DLD1 (cell line): ENCODE results near the gene HNRNPH3.
"Not testable (repeated sequence)": the region's sequence is repeated elsewhere in the genome, so short reads cannot be mapped to it uniquely, and the experiment has no call there.

Experiments used
- in situ Hi-C: cut with HindIII; loops from 2 replicates; pipeline ENCODE4 v1.10.0; 2017; ENCODE audit warnings: low sequenced_read_pairs

The HNRNPH3 gene, protein sequence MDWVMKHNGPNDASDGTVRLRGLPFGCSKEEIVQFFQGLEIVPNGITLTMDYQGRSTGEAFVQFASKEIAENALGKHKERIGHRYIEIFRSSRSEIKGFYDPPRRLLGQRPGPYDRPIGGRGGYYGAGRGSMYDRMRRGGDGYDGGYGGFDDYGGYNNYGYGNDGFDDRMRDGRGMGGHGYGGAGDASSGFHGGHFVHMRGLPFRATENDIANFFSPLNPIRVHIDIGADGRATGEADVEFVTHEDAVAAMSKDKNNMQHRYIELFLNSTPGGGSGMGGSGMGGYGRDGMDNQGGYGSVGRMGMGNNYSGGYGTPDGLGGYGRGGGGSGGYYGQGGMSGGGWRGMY

DNA sequence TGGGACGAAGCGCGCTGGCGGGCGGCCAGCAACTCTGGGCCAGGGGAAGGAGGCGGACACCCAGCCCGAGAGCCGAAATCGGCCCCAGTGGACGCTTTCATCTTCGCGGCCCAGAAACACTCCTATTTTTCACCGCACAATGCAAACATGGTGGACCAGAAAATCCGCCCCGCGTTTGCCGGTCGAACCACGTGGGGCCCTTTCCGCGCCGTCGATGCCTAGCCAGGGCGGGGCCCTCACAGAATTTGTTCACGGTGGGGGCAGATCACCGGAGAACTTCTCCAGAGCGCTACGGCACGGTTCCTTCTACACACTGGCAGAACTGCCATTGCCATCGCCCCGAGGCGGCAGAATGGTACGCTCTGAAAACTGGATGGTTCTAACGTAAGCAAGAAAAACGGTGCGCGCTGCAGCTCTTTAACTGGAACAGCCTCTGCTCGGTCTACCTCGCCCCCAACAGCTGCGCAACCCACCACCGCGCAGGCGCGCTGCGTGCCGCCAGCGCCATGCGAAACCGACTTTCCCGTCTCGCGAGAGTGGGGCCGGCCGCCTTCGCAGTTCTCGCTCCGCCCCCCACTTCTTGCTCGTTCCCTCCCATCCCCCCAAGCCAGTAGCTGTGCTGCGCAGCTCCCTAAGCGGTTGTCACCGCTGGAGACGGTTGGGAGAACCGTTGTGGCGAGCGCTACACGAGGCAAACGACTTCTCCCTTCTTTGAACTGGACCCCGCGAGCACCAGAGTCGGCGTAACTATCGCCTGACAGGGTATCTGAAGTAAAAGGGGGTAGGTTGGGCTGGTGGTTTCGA is at the start of gene HNRNPH3:
Gene HNRNPH3 (plus strand): TSS at position 610 of the 804 bp plus-strand sequence. CDS start 5,158 bp downstream, outside the sequence.
- in situ Hi-C loops = no loop called here

DNA sequence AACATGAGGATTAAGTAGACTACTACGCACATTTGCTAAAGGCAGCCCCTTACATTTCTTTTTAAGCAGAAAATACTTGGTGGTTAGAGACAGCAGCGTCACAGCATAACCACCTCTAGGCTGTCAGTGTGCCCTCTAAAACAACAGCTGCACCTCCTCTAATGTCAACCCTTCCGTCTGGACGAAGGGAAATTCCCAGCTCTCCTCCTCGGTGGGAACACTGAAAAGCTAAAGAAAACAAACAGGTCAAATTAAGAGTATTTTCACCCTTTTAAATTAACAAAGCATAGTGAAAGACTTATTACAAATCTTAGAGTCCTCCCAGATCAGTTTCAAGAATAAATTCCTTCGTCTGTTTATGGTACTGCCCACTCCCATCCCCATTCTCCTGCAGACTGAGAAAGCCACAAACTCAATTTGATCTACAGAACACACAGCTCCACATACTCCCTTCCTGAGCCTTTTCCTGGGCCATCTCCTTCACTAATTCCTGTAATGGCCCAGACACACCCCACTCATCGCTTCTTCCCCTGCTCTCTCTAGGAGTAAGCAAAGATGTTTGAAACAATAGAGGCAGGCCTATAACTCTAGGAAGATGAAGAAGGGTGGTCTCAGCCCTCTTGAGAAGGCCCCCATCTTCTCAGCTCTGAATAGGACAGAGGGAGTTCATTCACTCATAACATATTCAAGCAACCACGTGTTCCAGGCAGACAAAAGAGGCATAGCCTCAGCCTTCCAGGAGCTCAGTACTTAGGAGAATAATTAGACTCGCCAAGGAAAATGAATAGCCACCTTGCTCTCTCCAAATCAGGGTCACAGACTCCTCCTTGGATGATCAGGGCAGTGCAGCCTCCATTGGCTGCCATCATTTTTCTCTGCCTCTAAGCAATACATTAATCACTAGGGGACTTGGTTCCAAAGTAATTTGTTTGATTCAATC is 47.5 kb upstream of the HNRNPH3 start:
- in situ Hi-C loops = no loop called here

DNA sequence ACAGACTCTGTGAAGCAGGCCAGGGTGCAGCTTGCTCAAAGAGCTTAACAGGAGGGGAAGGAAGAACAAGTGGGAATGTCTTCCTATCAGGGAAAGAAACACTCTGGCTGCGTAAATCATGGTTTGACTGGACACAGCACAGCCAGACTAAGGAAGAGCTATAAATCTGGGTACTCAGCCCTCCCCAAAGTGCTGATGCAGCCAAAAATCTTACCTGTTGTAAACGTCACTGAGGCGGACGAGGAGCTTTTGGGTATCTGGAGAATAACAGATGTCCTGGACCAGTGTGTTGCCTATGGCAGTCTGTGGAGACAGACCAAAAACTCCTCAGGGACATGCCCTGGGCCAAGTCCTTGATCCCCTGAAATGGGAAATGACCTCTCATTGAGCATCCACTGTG is 43.1 kb upstream of the HNRNPH3 start:
- in situ Hi-C loops = no loop called here

DNA sequence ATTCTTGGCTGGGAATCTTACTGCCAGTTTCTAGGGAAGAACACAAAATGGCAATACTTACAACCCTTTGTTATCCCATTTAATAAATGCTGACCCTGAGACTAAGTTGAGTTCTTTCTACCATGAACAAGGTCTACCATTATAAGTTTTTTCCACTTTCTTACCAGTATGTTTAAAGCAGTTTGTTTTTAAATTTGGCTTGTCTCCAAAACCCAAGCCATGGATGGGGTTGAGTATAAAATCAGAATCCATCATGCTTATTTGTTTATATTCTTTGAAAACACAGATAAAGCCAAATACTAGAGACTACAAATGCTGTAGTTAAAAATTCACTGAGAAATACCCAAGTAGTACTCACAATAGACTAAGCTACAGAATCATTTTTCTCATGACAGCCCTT is 41.1 kb upstream of the HNRNPH3 start:
- in situ Hi-C loops = no loop called here

DNA sequence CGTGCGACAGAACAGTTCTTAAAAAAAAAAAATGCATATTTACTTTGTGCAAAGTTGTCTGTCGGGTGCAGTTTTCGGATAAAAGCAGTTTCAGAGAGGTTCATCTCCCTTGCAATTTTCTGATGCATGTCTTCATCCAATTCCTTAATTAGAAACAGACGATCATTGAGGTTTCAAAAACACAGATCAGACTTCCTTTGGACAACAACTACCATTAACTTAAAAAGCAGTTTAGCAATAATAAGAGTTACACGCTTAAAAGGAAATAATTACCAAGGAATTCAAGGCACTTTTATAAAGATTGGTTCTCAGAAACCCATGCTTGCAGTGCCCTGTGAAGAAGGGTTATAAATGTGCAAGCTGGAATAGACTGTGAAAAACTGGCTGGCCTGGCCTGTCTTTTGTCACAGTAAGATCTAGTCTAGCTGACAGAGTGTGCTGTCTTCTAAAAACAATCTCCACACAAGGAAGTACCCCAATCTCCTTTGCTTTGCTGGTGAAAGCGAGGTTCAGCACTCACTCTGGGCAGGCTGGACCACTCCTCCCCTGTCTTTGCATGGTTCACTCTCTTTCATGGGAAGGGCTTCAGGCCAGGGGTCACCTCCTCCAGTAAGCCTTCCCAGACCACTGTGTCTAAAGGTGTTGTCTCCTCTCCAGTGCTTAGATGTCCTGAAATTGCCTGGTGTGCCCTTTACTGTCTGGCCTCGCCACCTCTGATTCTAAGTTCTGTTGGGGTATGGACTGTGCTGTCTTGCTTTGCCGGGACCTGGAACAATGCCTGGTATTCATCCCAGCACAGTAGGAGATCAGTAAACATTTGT is 34.8 kb upstream of the HNRNPH3 start:
- in situ Hi-C loops = no loop called here

DNA sequence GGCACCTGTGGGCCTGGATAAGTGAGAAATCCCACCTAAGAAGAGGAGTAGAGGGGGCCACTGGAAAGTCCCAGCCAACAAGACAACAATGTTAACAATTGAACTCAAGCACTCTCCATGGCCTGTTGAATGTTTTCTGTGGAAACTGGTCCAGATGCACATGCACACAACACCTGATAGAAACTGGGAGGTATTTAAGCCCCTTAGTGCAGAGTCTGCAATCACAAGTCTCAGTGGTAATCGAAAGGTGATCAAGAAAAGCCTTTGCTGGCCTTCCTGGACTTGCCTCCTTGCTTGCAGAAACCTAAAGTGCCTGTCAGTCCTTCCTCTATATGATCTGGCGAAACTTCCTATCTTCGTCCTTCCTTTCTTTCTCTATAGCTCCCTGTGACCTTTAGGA is 30.6 kb upstream of the HNRNPH3 start:
- in situ Hi-C loops = no loop called here

DNA sequence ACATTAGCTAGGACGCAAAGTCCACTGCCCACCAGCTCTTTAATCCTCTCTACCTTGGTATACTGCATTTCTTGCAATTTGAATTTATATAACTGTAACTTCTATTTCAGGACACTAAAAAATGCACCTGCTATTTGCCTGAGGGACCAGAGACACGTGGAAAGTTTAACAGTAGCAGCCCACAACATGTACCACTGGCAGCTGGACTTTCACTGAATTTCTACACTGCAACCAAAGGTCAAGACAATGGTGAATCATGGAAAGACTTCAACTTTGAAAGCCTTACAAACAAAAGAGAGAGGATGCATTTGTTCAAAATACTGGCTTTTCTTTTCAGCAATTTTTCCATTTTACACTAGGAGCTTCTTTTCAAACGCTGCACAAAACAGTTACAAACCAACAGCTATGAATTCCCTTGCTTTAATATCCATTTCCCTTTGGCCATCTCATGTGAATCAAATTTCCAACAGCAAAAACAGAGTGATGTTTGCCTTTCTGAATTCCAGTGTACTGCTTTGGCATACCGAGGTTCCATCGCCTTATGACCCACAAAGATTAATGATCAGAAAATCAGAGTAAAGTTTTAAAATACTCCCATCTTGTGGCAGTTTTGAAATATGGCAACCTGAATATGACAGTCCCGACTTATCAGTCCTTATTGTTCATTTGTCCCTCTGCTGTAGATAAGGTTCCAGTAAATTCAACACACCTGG is 29.9 kb upstream of the HNRNPH3 start:
- in situ Hi-C loops = no loop called here

DNA sequence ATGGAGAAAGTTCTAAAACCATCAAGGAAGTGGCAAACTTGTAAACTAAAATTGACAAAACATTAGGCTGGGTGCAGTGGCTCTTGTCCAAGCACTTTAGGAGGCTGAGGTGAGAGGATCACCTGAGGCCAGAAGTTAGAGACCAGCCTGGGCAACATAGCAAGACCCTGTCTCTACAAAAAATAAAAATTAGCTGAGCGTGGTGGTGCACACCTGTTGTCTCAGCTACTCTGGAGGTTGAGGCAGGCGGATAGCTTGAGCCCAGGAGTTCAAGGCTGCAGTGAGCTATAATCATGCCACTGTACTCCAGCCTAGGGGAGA is 29.4 kb upstream of the HNRNPH3 start:
- in situ Hi-C loops = no loop called here

DNA sequence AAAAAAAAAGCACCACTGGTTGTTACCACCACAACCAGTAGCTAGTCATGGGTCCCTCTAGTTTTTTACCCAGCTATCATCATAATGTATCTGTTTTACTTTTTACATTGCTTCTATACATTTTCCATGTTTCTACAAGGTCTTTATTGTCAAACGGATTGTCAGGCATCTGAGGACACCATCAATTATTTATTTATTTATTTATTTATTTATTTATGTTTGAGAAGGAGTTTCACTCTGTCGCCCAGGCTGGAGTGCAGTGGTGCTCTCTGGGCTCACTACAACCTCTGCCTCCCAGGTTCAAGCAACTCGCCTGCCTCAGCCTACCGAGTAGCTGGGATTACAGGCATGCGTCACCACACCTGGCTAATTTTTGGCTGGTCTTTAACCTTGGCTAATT is 29.0 kb upstream of the HNRNPH3 start:
- in situ Hi-C loops = no loop called here

DNA sequence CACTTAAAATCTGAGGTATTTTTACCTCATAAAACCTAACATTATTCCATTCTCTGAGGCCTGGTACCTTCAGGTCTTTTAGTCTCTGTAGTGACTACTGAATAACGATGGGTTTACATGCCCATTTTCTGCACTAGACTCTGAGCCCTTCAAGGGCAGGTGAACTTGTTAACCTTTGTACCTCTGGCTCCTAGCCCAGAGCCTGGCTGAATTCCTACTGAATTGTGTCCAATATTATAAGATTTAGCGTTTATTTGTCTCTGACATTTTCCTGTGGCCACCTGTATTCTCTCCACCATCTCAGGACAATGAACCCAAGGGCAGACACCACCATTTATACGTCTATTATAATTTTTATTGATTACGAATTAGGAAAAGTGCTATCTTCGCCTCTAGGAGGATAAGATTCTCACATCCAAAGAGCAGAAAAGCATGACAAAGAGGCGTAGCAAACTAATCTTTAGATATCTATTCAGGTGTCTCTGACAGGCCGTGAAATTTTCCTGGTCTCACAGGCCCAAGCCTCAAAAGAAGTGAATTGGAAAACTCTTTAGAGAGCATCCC is 27.9 kb upstream of the HNRNPH3 start:
- in situ Hi-C loops = no loop called here

DNA sequence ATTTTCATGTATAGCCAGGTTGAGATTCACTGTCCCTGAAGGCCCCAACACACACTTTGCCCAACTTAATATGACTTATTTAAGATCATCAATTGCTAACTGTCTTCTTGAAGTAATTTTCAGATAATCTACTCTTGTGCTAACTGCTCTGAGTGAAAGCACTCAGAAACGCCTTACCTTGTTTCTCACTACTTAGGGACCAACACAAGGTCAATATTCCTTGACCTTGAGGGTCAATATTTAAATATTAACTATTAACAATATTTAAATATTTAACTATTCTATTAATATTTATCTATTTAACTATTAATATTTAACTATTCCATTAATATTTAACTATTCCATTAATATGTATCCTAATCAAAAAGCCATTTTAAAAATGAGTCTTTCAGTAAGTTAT is 26.0 kb upstream of the HNRNPH3 start:
- in situ Hi-C loops = no loop called here

DNA sequence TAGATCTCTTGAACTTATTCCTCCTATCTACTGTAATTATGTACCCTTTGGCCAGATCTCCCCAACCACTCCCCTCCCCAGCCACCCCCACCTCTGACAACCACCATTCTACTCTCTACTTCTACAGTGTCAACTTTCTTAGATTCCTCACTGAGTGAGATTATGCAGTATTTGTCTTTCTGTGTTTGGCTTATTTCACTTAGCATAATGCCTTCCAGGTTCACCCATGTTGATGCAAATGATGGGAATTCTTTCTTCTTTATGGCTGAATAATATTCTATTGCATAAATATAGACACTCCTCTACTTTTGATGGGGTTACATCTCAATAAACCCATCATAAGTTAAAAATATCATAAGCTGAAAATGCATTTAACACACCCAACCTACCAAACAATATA is 21.3 kb upstream of the HNRNPH3 start:
- in situ Hi-C loops = no loop called here

DNA sequence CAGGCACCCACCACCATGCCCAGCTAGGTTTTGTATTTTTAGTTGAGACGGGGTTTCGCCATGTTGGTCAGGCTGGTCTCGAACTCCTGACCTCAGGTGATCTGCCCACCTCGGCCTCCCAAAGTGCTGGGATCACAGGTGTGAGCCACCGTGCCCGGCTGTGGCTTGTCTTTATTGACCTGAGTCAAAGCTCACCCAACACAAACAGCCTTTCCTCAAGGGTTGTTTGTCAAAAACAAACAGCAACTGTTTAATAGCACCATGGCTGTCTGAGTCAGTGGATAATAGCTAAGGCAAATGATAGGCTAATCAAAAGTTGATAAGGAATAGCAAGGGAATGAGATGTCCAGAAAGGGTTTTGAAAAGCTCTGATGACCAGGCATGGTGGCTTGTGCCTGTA is 16.9 kb upstream of the HNRNPH3 start:
- in situ Hi-C loops = not testable (repeated sequence)

DNA sequence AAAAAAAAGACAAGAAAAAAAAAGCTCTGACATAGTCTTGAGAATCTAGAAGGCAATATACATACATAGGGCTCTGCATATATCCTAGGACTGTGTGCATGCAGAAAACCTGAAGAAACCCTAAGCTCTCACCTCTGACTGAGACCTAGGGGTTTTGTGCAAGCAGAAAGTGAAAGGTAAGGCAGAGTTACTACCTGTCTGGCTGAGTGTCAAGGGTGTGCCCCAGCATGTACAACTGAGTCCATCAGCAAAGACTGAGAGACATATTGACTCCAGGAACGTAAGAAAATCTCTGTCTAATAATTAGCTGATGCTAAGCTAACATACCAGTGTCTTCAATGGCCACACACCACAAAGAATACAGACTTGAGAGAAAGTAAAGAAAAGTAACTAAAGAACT is 16.3 kb upstream of the HNRNPH3 start:
- in situ Hi-C loops = no loop called here

DNA sequence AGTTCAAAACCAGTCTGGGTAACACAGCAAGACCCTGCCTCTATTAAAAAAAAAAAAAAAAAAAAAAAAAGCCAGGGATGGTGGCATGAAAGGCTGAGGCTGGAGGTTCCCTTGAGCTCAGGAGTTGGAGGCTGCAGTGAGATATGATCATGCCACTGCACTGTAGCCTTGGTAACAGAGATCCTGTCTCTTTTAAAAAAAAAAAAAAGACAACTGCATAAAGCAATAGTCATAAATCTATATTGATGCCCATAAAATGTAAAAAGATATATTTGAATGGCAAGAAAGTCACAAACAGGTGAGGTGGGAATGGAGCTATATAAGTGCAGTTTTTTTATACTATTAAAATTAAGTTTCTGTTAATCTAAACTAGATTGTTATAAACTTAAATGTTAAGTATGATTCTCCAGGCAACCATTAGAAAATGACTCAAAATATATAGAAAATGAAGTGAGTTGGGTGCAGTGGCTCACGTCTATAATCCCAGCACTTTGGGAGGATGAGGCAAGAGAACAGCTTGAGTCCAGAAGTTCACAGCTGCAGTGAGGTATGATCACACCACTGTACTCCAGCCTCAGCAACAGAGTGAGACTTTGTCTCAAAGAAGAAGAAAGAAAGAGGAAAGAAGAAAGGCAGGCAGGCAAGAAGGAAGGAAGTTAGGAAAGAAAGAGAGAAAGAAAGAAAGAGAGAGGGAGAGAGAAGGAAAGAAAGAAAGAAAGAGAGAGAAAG is 13.4 kb upstream of the HNRNPH3 start:
- in situ Hi-C loops = no loop called here

DNA sequence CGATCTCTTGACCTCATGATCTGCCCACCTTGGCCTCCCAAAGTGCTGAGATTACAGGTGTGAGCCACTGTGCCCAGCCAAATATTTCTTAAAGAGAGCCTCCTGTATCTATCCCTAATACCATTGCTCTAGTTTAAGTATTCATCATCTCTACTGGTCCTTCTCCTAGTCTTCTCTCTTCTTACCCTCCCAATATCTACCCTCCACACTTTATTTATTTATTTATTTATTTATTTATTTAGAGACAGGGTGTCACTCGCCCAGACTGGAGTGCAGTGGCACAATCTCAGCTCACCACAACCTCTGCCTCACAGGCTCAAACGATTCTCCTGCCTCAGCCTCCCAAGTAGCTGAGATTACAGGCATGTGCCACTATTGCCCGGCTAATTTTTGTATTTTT is 7.5 kb upstream of the HNRNPH3 start:
- in situ Hi-C loops = not testable (repeated sequence)

DNA sequence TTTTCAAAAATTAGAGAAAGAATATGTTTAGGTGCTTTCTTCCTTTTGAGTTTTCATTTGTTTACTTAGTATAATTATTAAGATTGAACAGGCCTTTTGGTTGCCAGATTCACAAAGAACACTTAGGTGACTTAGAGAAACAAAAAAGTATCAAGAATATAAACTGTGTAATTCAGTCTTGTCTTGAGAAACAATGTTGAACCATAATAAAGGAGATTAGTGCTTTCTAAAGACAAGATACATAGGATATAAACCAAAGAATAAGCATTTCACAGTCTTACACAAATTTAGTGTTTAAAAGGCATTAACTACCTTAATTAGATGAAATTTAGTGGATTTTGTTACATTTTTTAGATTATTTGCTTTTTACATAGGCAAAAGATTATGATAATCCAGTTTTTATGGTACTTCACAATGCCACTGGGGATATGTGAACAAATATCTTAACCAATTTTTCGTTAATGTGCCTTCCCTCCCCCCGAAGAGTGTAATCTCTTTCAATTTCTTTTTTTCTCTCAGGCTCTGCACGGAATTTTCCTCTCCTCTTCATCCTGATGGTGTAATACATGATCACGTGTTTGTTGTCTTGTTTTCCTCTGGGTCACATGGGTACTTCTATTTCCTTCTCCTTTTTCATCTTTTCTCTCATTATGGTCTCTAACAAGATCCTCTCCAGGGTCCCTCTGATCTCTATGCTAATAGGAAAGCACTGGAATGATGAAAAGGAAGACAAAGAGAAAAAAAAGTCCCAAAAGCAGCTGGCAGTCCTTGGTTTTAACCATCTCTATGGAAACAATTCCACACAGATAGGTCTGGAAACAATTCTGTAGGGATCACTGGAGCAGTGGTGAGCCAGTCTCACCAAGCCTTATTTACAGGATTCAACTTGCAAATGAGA is 3.7 kb upstream of the HNRNPH3 start:
- in situ Hi-C loops = no loop called here

DNA sequence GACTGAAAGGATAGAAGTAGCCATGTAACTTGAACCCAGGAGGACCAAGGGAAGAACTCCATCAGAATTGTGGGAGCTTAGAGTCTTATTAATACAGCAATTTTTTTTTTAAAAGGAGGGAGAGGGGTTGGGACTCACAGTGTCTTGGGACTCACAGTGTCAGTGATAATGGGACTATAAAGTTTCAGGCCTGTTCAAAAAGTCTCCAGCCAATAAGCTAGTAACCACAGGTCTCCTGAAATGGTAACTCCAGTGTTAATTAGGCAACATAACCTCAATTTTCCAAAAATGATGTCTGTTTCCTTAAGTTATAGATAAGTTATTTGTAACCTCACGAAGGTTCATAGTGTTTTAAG is 2.4 kb upstream of the HNRNPH3 start:
- in situ Hi-C loops = no loop called here
